H1 (cell line): Measurements from ENCODE around the gene DPRX. TPM values are rescaled to one million over a fixed set of nuclear protein-coding genes. Genes with fewer than 3 reads are reported as not detected.

ENCODE experiments used
- CTCF ChIA-PET: fragments of 300-600 bp; sonication (Branson Sonifier 250); formaldehyde crosslinking; loops from one replicate; lab custom pipeline; 2021; ENCODE audit not compliant: partially characterized antibody; lab: Charles Lee
- POLR2A ChIA-PET: fragments of 300-600 bp; sonication (Branson Sonifier 250); formaldehyde crosslinking; loops from one replicate; lab custom pipeline; 2021; ENCODE audit warnings: inconsistent platforms; ENCODE audit not compliant: partially characterized antibody; lab: Charles Lee
- DNase-seq, 2 experiments: peaks; one replicate each; pipeline versions ENCODE4 v3.0.0 to v3.0.0-alpha.2; 2010 to 2022; ENCODE audit warnings: low spot score in 2 of 2, low read depth in 1 of 2, mixed read lengths in 1 of 2
- FAIRE-seq: peaks from 2 replicates; lab custom pipeline; 2011; peaks lifted over from hg19 to GRCh38; lab: Jason Lieb, UNC
- H2AFZ ChIP-seq: 2 replicates; pipeline ENCODE4 v1.8.1; 2012; ENCODE audit warnings: low read length, inconsistent platforms
- H2AK5ac ChIP-seq: 2 replicates; pipeline ENCODE4 v1.6.1; 2013; ENCODE audit warnings: low read depth, low read length
- H2BK120ac ChIP-seq: replicated peaks from 2 replicates; pipeline ENCODE3; 2013; ENCODE audit warnings: low read depth, low read length, inconsistent platforms
- H2BK12ac ChIP-seq: 2 replicates; pipeline ENCODE4 v1.6.1; 2013; ENCODE audit warnings: low read depth, low read length
- H2BK15ac ChIP-seq: 2 replicates; pipeline ENCODE4 v1.6.1; 2013; ENCODE audit warnings: low read length
- H2BK20ac ChIP-seq: 2 replicates; pipeline ENCODE4 v1.6.1; 2013; ENCODE audit warnings: low read length
- H2BK5ac ChIP-seq: 2 replicates; pipeline ENCODE4 v1.6.1; 2013; ENCODE audit warnings: low read depth, low read length
- H3K14ac ChIP-seq: 2 replicates; pipeline ENCODE4 v1.6.1; 2013; ENCODE audit warnings: inconsistent platforms; ENCODE audit not compliant: insufficient read length
- H3K18ac ChIP-seq: 2 replicates; pipeline ENCODE4 v1.6.1; 2013; ENCODE audit warnings: low read length; ENCODE audit errors: extremely low read depth
- H3K23ac ChIP-seq: 2 replicates; pipeline ENCODE4 v1.6.1; 2013; ENCODE audit warnings: inconsistent platforms; ENCODE audit not compliant: insufficient read length
- H3K23me2 ChIP-seq: 2 replicates; pipeline ENCODE4 v1.6.1; 2013; ENCODE audit warnings: low read depth, low read length
- H3K27ac ChIP-seq: 2 replicates; pipeline ENCODE4 v1.6.1; 2011; ENCODE audit warnings: low read depth, low read length, inconsistent platforms
- H3K27me3 ChIP-seq, 4 experiments: replicated peaks in 1 of 4; 1 replicate in 1 of 4; 2 replicates in 3 of 4; pipeline versions ENCODE4 v1.6.1 to v1.8.1; 2011 to 2013; ENCODE audit warnings: low read length in 3 of 4, mild to moderate bottlenecking in 3 of 4, inconsistent platforms in 2 of 4, mixed read lengths in 2 of 4, moderate library complexity in 1 of 4; ENCODE audit not compliant: control insufficient read depth in 3 of 4, insufficient read depth in 3 of 4; ENCODE audit errors: extremely low read depth in 1 of 4
- H3K36me3 ChIP-seq, 4 experiments: 2 replicates each; pipeline versions ENCODE4 v1.6.1 to v1.8.1; 2011 to 2013; ENCODE audit warnings: mild to moderate bottlenecking in 4 of 4, low read length in 3 of 4, moderate library complexity in 2 of 4, control low read depth in 1 of 4, inconsistent platforms in 1 of 4; ENCODE audit not compliant: insufficient read depth in 4 of 4, control insufficient read depth in 2 of 4
- H3K4ac ChIP-seq: replicated peaks from 2 replicates; pipeline ENCODE3; 2013; ENCODE audit warnings: low read length, low read depth, mixed read lengths, inconsistent platforms; ENCODE audit not compliant: insufficient read length
- H3K4me1 ChIP-seq, 4 experiments: replicated peaks in 1 of 4; 1 replicate in 1 of 4; 2 replicates in 3 of 4; pipeline versions ENCODE4 v1.6.1 to v1.8.1; 2011 to 2013; ENCODE audit warnings: low read length in 3 of 4, inconsistent platforms in 2 of 4, mixed read lengths in 1 of 4; ENCODE audit not compliant: insufficient read depth in 4 of 4, control insufficient read depth in 3 of 4
- H3K4me2 ChIP-seq, 2 experiments: 2 replicates each; pipeline versions ENCODE4 v1.6.1 to v1.8.1; 2011 to 2013; ENCODE audit warnings: low read depth in 2 of 2, low read length in 2 of 2, control low read depth in 1 of 2, inconsistent platforms in 1 of 2, mild to moderate bottlenecking in 1 of 2; ENCODE audit not compliant: insufficient read depth in 1 of 2
- H3K4me3 ChIP-seq, 4 experiments: fragments of 200-600, 300-600 bp in 1 of 4; sonication (generic), shearing (Covaris generic), sonication (Bioruptor Twin) in 1 of 4; 2 replicates each; pipeline versions ENCODE4 v1.5.1 to v1.8.1; 2011 to 2016; ENCODE audit warnings: low read length in 4 of 4, low read depth in 3 of 4, control low read depth in 2 of 4, inconsistent platforms in 2 of 4, mild to moderate bottlenecking in 2 of 4, mixed read lengths in 1 of 4, moderate library complexity in 1 of 4; ENCODE audit not compliant: insufficient read depth in 2 of 4; ENCODE audit errors: extremely low read depth in 1 of 4
- H3K56ac ChIP-seq: replicated peaks from 2 replicates; pipeline ENCODE3; 2013; ENCODE audit warnings: low read depth, mild to moderate bottlenecking, mixed read lengths, low read length, inconsistent platforms; ENCODE audit not compliant: insufficient read length
- H3K79me1 ChIP-seq: 2 replicates; pipeline ENCODE4 v1.6.1; 2013; ENCODE audit warnings: low read depth, low read length, control low read depth
- H3K79me2 ChIP-seq, 2 experiments: 2 replicates each; pipeline versions ENCODE4 v1.6.1 to v1.8.1; 2012 to 2013; ENCODE audit warnings: low read length in 2 of 2, mild to moderate bottlenecking in 2 of 2, inconsistent platforms in 1 of 2; ENCODE audit not compliant: insufficient read depth in 2 of 2, control insufficient read depth in 1 of 2
- H3K9ac ChIP-seq, 4 experiments: replicated peaks in 1 of 4; 1 replicate in 1 of 4; 2 replicates in 3 of 4; pipeline versions ENCODE4 v1.6.1 to v1.8.1; 2011 to 2013; ENCODE audit warnings: low read depth in 3 of 4, low read length in 3 of 4, control low read depth in 2 of 4, mild to moderate bottlenecking in 2 of 4, moderate library complexity in 2 of 4, inconsistent platforms in 1 of 4; ENCODE audit errors: extremely low read depth in 1 of 4
- H3K9me3 ChIP-seq, 2 experiments: 2 replicates each; pipeline versions ENCODE4 v1.6.1 to v1.8.1; 2012 to 2013; ENCODE audit warnings: mild to moderate bottlenecking in 2 of 2, moderate library complexity in 2 of 2, control low read depth in 1 of 2, inconsistent platforms in 1 of 2, low read depth in 1 of 2, low read length in 1 of 2, mixed read lengths in 1 of 2; ENCODE audit not compliant: insufficient read depth in 2 of 2
- H4K20me1 ChIP-seq, 2 experiments: replicated peaks in 1 of 2; 2 replicates each; pipeline versions ENCODE3 to v1.8.1; 2011 to 2013; ENCODE audit warnings: inconsistent platforms in 2 of 2, low read length in 2 of 2, mild to moderate bottlenecking in 1 of 2; ENCODE audit not compliant: insufficient read depth in 2 of 2, control insufficient read depth in 1 of 2
- H4K5ac ChIP-seq: 2 replicates; pipeline ENCODE4 v1.6.1; 2013; ENCODE audit warnings: low read length, low read depth, mixed read lengths, inconsistent platforms; ENCODE audit not compliant: insufficient read length
- H4K8ac ChIP-seq: 2 replicates; pipeline ENCODE4 v1.8.0; 2013; ENCODE audit warnings: mild to moderate bottlenecking, moderate library complexity, low read length, inconsistent platforms; ENCODE audit not compliant: insufficient read depth; ENCODE audit errors: extremely low read depth
- H4K91ac ChIP-seq: replicated peaks from 2 replicates; pipeline ENCODE3; 2013; ENCODE audit warnings: low read length, mixed read lengths, inconsistent platforms; ENCODE audit not compliant: insufficient read length
- RFX5 ChIP-seq: IDR thresholded peaks from 2 replicates; pipeline ENCODE4 v1.6.1; 2011; ENCODE audit warnings: low read depth, low read length, improper control_type of control experiment, borderline replicate concordance
- WGBS, 2 experiments: shearing (Covaris generic) in 1 of 2; methylation state at CpG; one replicate each; pipeline versions ENCODE4 v1.1.6 to v1.1.7; 2013 to 2015; ENCODE audit warnings: low lambda C conversion rate in 2 of 2, mixed read lengths in 2 of 2, inconsistent platforms in 1 of 2, low coverage in 1 of 2, missing lambda C conversion rate in 1 of 2; ENCODE audit not compliant: insufficient replicate concordance in 2 of 2, insufficient coverage in 1 of 2, insufficient read length in 1 of 2; ENCODE audit errors: extremely low coverage in 1 of 2, missing lambda C conversion rate in 1 of 2; 5-methylcytosine and 5-hydroxymethylcytosine counted together
- polyA plus RNA-seq, 7 experiments: library from polyadenylated mRNA; depleted of rRNA in 3 of 7; stranded (reverse) in 5 of 7; unstranded in 2 of 7; fragments of >200 nt in 5 of 7; fragments of 200-250 nt in 2 of 7; gene quantifications; 1 replicate in 5 of 7; 2 replicates in 1 of 7; 4 replicates in 1 of 7; pipeline versions ENCODE4 v1.2.1 to v1.2.3, GENCODE V29; 2011 to 2013; ENCODE audit warnings: missing spikeins in 2 of 7, mixed read lengths in 2 of 7
- total RNA-seq: library from RNA; stranded (reverse); fragmentation: NEBNext Ultra II Directional; extraction: Animal tissue kit (Norgen Biotek cat#: 25700); gene quantifications from 2 replicates; pipeline ENCODE4 v1.2.1, GENCODE V29; 2021

The DPRX gene
- total and polyA plus RNA-seq, 2 of the 8 experiments (the other 6 are each of a cell fraction or from before 2014, with no cell fraction given): not detected

DNA sequence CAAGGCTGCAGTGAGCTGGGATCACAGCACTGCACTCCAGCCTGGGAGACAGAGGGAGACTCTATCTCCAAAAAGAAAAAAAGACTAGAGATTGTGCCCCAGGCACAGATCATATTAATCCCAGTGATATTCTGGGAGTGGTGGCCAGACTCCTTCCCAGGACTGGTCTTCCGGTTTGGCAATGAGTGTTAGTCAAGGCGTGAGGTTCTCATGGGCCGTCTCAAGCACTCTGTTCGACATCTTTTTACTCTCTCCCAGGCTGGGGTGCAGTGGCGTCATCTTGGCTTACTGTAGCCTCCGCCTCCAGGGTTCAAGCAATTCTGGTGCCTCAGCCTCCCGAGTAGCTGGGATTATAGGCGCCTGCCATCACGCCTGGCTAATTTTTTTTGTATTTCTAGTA, 5.3 kb upstream of the DPRX start:
- Histone ChIP-seq H2AK5ac (no peak overlapping the region), H4K5ac (no peak overlapping the region), H4K20me1 (no peaks in the 10 kb centered on the region), H3K27me3 (no peaks in the 10 kb centered on the region), H3K4ac (no peak overlapping the region), H3K27ac (no peak overlapping the region), H2BK120ac (no peak overlapping the region), H3K14ac (no peak overlapping the region), H3K56ac (no peak overlapping the region), H3K9ac (no peak overlapping the region), H3K79me2 (no peaks in the 10 kb centered on the region), H3K18ac (no peak overlapping the region), H4K8ac (no peak overlapping the region; the same call in 1 of the 2 replicates), H2BK15ac (no peak overlapping the region), H3K79me1 (no peaks in the 10 kb centered on the region), H3K23me2 (no peaks in the 10 kb centered on the region), H3K23ac (no peak overlapping the region), H3K4me2 (no peak overlapping the region), H2AFZ (no peak overlapping the region), H4K91ac (no peak overlapping the region), H2BK12ac (0 out of 2 replicates have a peak overlapping the region, but pooled peaks have one; percentile 43), H3K36me3 (no peaks in the 10 kb centered on the region), H2BK20ac (no peak overlapping the region), H3K4me3 (no peak overlapping the region), H3K4me1 (no peaks in the 10 kb centered on the region; a peak in 1 of 7 replicates), H2BK5ac (no peak overlapping the region), H3K9me3 (no peaks in the 10 kb centered on the region)
- FAIRE-seq (no peak), DNase-seq (no peak)
- 95% methylated on average over 9 of the region's 9 CpGs; no CpG with 5 or more reads in 1 of the 2 experiments for WGBS, 2 experiments
- ChIA-PET POLR2A (no interaction called here), CTCF (interaction anchor here (1.0 kb wide), 1 partner anchor 12 kb away, joined by 3 read pairs; no protein-coding TSS in a partner anchor)
- TF ChIP-seq RFX5: no peak
